ENCODE data around the gene NCK2.

Gene NCK2

GRCh38 chr2:105806996-105807395 lies 62.3 kb downstream of the NCK2 start:
- no peak for FAIRE-seq
- no peak for DNase-seq (ENCODE audit: insufficient read length, low spot score)

DNA sequence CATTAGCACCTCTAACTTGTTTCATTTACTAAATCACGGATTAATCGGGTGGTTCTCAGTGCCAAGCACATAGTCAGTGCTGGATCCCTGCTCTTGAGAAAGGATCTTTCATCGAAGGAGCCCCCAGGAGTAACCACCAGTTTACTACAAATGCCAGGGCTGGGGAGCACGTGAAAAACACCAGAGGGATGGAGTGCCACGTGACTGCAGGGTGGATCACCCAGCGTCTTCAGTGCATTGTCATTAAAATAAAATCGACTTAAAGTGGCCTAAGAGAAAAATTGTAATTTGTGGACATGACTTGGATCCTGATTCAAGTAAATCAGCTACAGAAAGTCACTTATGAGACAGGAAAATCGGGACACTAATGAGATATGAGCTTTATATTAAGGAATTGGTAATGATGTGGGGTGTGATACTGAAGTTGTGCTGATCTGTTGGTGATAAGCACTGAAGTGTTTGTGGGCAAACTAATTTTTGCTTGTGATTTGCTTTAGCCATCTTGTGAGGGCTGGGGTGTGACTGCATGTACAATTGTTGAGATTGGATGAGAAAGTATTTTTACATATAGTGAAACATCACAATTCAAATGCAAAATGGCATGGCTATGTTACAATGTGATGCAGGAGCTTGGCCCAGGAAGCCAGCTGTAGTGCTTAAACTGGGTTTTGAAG lies 63.8 kb downstream of the NCK2 start:
- DNase-seq (ENCODE audit: insufficient read length, low spot score) = no peak
- FAIRE-seq = no peak

GRCh38 chr2:105809097-105809473 lies 64.4 kb downstream of the NCK2 start:
- no peak for DNase-seq (ENCODE audit: insufficient read length, low spot score)
- peak; percentile 79 for FAIRE-seq

DNA sequence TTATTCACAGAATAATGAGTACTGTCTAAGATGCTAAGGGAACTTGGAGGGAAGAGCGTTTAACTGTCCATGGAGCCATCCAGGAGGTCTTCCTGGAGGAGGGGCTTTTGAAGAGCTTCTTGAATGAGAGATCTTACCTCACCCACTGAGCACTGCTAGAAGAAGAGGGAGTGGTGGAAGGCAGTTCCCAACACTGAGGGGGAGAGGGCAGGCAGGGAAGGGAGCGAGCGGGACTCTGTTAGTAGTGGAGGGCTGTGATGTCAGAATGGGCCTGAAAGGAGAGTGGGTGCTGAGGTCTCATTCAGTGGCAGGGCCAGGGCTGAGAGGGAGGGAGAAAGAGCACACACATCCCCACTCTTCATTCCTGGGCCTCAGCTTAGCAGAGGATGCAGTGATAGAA lies 65.0 kb downstream of the NCK2 start:
- FAIRE-seq = no peak
- no peak for DNase-seq (ENCODE audit: insufficient read length, low spot score)

DNA sequence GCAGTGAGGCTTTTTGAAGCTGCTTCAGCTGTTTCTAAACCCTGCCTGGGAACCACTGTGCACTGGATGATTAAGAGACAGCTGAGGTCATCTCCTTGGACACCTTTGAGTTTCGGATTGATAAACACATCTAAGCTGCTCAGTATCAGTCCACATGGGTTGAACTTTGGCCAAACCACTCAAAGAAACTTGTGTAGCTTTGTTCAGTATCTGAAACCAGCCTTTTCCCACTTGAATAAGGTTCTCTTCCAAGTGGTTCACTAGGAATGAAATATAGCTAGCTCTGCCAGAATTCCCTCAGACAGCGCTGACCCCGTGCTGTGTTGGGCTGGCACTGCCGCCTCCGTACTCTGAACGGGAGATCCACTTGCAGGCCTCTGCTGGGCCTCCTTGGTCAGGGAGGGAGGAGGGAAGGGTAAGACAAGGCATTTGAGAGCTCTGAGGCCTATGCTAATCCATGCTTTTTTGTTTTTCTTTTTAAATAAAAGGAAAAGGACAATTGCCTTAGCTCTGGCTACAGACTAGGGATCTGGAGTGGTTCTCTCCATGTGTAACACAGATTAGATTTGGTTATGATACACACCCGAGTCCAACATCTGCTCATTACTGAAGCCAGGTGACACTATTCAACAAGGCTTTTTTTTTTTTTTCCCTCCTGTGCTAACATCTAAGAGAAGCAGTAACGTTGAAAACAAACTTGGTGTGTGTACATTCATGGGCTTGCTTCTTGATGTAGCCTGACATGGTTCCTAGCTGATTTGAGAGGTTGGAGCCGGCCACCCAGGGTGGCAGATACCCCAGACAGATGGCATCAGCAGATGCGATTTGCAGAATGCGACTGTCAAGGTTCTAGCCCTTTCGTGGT lies 67.7 kb downstream of the NCK2 start:
- peak; percentile 62 for DNase-seq (ENCODE audit: insufficient read length, low spot score)
- FAIRE-seq = peak; percentile 88

DNA sequence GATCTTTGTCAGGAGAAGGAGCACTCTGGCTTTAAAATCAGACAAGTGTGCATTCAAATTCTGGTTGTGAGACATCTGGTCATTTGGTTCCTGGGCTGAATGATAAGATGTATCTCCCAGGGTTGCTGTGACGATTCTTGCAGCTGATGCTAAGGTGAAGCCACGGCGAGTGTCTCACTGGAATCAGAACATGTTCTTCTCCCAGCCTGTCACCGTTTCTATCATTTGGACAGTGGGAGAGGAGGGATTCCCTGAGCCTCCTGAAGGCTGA lies 68.3 kb downstream of the NCK2 start:
- DNase-seq (ENCODE audit: insufficient read length, low spot score) (no peak), FAIRE-seq (no peak)

DNA sequence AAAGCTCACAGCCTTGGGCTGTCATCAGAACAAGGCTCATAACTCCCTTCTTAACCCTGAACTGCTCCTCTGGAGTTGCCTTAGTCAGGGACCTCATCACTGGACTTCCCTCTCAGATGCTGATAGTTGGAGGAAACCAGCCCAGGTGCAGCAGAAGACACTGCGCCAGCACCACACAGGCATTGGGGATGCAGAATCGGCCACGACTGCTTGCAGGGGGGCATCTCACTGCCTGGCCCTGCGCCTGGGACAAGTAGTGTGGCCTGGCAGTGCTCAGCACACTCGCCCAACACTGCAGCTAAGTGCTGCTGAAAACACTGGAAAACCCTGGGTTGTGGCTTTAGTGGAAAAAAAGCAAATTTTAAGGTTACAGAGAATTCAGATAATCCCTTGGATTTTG lies 68.7 kb downstream of the NCK2 start:
- FAIRE-seq (no peak), DNase-seq (ENCODE audit: insufficient read length, low spot score) (no peak)

GRCh38 chr2:105814291-105814940 lies 69.7 kb downstream of the NCK2 start:
- FAIRE-seq (no peak), DNase-seq (ENCODE audit: insufficient read length, low spot score) (no peak)

GRCh38 chr2:105815401-105815800 lies 70.7 kb downstream of the NCK2 start:
- FAIRE-seq (no peak), DNase-seq (ENCODE audit: insufficient read length, low spot score) (no peak)

DNA sequence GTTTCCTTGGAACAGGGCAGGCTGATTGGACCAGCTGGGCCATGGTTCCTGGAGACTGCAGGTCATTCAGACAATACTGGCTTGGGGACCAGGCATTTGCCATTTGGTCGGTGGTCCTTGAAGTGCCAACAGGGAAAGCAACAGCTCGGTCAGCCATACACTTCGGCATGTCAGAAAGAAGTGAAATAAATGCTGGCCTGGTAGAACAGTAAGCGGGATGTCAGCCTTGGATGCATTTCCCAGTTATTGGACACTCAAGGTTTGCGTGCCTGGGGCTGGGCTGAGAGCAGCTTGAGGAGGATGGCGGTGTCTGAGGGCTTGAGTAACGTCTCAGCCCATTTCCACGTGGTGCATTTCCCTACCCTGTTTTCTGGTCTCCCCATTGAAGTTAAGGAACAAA lies 75.4 kb downstream of the NCK2 start:
- DNase-seq (ENCODE audit: insufficient read length, low spot score) = no peak
- no peak for FAIRE-seq

- DNase-seq (ENCODE audit: insufficient read length, low spot score) (no peak), FAIRE-seq (no peak)
These were observed 76.0 kb downstream of the NCK2 start for GRCh38 chr2:105820691-105821090.

GRCh38 chr2:105821428-105822125 lies 76.9 kb downstream of the NCK2 start:
- DNase-seq (ENCODE audit: insufficient read length, low spot score) (no peak), FAIRE-seq (no peak)

GRCh38 chr2:105822186-105822585 lies 77.5 kb downstream of the NCK2 start:
- DNase-seq (ENCODE audit: insufficient read length, low spot score) = no peak
- no peak for FAIRE-seq

DNA sequence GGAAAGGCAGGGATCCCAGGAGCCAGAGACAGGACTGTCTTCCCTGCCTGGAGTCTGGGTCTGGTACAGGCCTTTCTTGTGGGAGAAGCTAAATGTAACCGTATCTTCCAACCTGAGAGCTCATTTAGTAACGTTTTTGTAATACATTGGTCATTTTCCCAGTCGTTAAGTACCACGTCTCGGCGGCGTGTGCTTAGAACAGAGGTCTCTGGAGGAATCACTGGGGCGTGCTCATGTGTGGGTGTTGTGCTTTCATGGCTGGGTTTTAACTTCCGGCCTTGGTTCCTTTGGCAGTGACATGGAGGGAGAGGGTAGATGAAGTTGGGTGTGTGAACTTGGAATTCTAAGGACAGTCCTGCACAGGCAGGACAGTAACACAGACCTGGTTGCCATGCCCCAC lies 79.7 kb downstream of the NCK2 start:
- no peak for FAIRE-seq
- no peak for DNase-seq (ENCODE audit: insufficient read length, low spot score)

GRCh38 chr2:105827351-105828096 lies 82.8 kb downstream of the NCK2 start:
- FAIRE-seq (no peak), DNase-seq (ENCODE audit: insufficient read length, low spot score) (no peak)

GRCh38 chr2:105828558-105828957 lies 83.8 kb downstream of the NCK2 start:
- no peak for DNase-seq (ENCODE audit: insufficient read length, low spot score)
- FAIRE-seq = no peak

DNA sequence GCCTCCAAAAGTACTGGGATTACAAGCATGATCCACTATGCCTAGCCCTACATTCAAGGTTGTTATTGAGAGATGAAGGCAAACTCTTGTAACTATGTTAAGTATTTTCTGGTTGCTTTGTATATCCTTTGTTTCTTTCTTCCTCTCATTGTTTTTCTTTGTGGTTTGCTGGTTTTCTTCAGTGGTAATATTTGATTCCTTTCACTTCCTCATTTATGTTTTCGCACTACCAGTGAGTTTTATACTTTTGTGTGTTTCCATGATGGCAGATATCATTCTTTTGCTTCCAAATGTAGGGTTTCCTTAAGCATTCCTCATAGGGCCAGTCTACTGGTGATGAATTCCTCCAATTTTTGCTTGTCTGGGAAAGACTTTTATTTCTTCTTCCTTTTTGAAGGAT lies 90.2 kb downstream of the NCK2 start:
- no peak for DNase-seq (ENCODE audit: insufficient read length, low spot score)
- peak; percentile 47 for FAIRE-seq

DNA sequence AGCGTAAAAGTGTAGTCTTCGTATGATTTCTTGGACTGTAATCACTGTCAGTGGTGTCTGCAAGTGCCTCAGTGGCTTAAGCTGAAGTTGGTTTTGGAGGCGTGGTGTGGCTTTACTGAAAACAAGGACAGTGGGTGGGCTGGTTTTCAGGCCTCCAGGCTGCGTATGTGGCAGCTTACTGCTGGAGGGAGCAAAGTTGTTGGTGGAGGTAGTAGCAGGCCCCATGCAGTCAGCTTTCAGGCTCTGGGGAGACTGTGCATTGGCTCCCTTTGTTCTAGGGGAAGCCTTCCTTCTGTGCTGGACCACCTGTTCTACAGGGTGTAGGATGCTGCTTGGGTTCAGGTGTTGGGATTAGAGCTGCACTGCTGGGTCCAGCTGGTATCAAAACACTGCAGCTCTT lies 91.6 kb downstream of the NCK2 start:
- FAIRE-seq (no peak), DNase-seq (ENCODE audit: insufficient read length, low spot score) (no peak)

- no peak for FAIRE-seq
- DNase-seq (ENCODE audit: insufficient read length, low spot score) = no peak
These were observed 92.4 kb downstream of the NCK2 start for GRCh38 chr2:105836840-105837692.

DNA sequence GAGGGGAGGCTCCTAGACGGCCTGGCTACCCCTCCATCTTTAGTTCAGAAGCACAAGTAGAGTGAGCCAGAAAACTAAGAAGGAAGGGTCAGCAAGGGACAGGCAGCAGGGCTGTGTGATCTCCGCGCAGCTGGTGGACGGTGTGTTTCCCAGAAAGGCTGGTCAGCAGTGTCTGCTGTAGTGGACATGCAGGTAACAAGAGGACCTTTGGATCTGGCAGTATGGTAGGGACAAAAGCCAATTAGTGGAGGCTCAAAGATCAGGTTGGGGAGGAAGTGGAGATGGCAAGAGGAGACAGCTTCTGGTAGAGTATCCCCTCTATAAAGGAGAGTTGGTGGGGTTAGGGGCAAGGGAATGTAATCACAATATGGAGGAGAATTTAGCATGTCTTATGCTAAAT lies 95.1 kb downstream of the NCK2 start:
- FAIRE-seq (no peak), DNase-seq (ENCODE audit: insufficient read length, low spot score) (no peak)

Data from GM19239 (cell line).